Loucy (cell line): ENCODE measurements around the gene UNC45B.
A peak's percentile ranks its signal among the peaks of the same experiment; 100 is the strongest.
"Not testable (repeated sequence)": the region's sequence is repeated elsewhere in the genome, so short reads cannot be mapped to it uniquely, and the experiment has no call there.

Source experiments
- H2AFZ ChIP-seq: fragments of 200-600 bp; sonication (generic); 2 replicates; pipeline ENCODE4 v1.6.0; 2016; ENCODE audit warnings: antibody characterized with exemption, mild to moderate bottlenecking, low read length, moderate library complexity
- H3F3A ChIP-seq: fragments of 200-600 bp; 2 replicates; pipeline ENCODE4 v1.6.0; 2016; ENCODE audit warnings: antibody characterized with exemption, low read depth, mild to moderate bottlenecking
- H3K27me3 ChIP-seq: fragments of 200-600 bp; sonication (generic); 2 replicates; pipeline ENCODE4 v1.6.1; 2014; ENCODE audit warnings: low read length, mild to moderate bottlenecking; ENCODE audit not compliant: insufficient read depth, poor library complexity, severe bottlenecking
- H3K36me3 ChIP-seq: fragments of 200-600 bp; sonication (generic); 2 replicates; pipeline ENCODE4 v1.6.1; 2016; ENCODE audit warnings: low read length; ENCODE audit not compliant: insufficient read depth
- H3K4me1 ChIP-seq: fragments of 200-600 bp; sonication (generic); 2 replicates; pipeline ENCODE4 v1.5.1; 2014; ENCODE audit warnings: low read length, mild to moderate bottlenecking; ENCODE audit not compliant: insufficient read depth, poor library complexity, severe bottlenecking
- H3K4me2 ChIP-seq: fragments of 200-600 bp; sonication (generic); 2 replicates; pipeline ENCODE4 v1.6.0; 2014; ENCODE audit warnings: antibody characterized with exemption, low read length, low read depth, mild to moderate bottlenecking; ENCODE audit not compliant: poor library complexity, severe bottlenecking
- H3K4me3 ChIP-seq: fragments of 200-600 bp; sonication (generic); 2 replicates; pipeline ENCODE4 v1.5.1; 2014; ENCODE audit warnings: low read length, mild to moderate bottlenecking, mixed read lengths; ENCODE audit not compliant: poor library complexity, severe bottlenecking
- H3K79me2 ChIP-seq: fragments of 200-600 bp; sonication (generic); 2 replicates; pipeline ENCODE4 v1.6.1; 2014; ENCODE audit warnings: low read length; ENCODE audit not compliant: insufficient read depth
- H3K9ac ChIP-seq: fragments of 200-600 bp; sonication (generic); 2 replicates; pipeline ENCODE4 v1.6.0; 2014; ENCODE audit warnings: mild to moderate bottlenecking, low read depth, low read length, moderate library complexity; ENCODE audit not compliant: poor library complexity, severe bottlenecking
- H3K9me2 ChIP-seq: fragments of 200-600 bp; sonication (generic); replicated peaks from 2 replicates; pipeline ENCODE4 v1.6.1; 2016; ENCODE audit warnings: low read depth, low read length, mixed read lengths
- H3K9me3 ChIP-seq: fragments of 200-600 bp; sonication (generic); 2 replicates; pipeline ENCODE4 v1.6.1; 2014; ENCODE audit warnings: mild to moderate bottlenecking, antibody characterized with exemption, low read length, low read depth; ENCODE audit not compliant: insufficient read depth
- H4K20me1 ChIP-seq: fragments of 200-600 bp; sonication (generic); 2 replicates; pipeline ENCODE4 v1.6.0; 2014; ENCODE audit warnings: antibody characterized with exemption, low read length, mild to moderate bottlenecking; ENCODE audit not compliant: insufficient read depth, poor library complexity, severe bottlenecking
- CTCF ChIP-seq: fragments of 200-600 bp; sonication (generic); conservative IDR thresholded peaks from 2 replicates; pipeline ENCODE4 v1.5.1; 2014; ENCODE audit warnings: mild to moderate bottlenecking, antibody characterized with exemption, low read length
- EZH2phosphoT487 ChIP-seq: fragments of 200-600 bp; IDR thresholded peaks from 2 replicates; pipeline ENCODE4 v1.6.1; 2018; ENCODE audit warnings: antibody characterized with exemption, mild to moderate bottlenecking, moderate library complexity, borderline replicate concordance

Gene UNC45B

GRCh38 chr17:35169835-35170363 is 22.3 kb downstream of the UNC45B start:
- Histone ChIP-seq H3K9ac (no peak overlapping the region), H2AFZ (no peak overlapping the region), H3K4me3 (no peak overlapping the region), H3K9me2 (no peaks in the 10 kb centered on the region), H3K4me2 (no peak overlapping the region), H3K27me3 (no peaks in the 10 kb centered on the region), H4K20me1 (no peaks in the 10 kb centered on the region), H3K4me1 (no peaks in the 10 kb centered on the region), H3F3A (no peaks in the 10 kb centered on the region), H3K79me2 (no peaks in the 10 kb centered on the region), H3K36me3 (no peaks in the 10 kb centered on the region), H3K9me3 (no peaks in the 10 kb centered on the region)
- TF ChIP-seq CTCF (no peak), EZH2phosphoT487 (no peak)

GRCh38 chr17:35170968-35171771 is 23.6 kb downstream of the UNC45B start:
- H3K27me3 ChIP-seq, result peaks cover 3% of the 10 kb centered on the region
- TF ChIP-seq EZH2phosphoT487 (no peak), CTCF (peak; percentile 64)
- H2AFZ ChIP-seq, result no peak overlapping the region

GRCh38 chr17:35171834-35172233 is 24.2 kb downstream of the UNC45B start:
- peaks cover 3% of the 10 kb centered on the region for H3K27me3 ChIP-seq
- no peaks in the 10 kb centered on the region for H3K79me2 ChIP-seq
- no peak for TF ChIP-seq EZH2phosphoT487
- no peak; the same call in 1 of the 2 replicates for TF ChIP-seq CTCF
- no peaks in the 10 kb centered on the region for H3K9me3 ChIP-seq
- H3K4me3 ChIP-seq, result no peak overlapping the region
- H3K4me1 ChIP-seq, result no peaks in the 10 kb centered on the region
- no peaks in the 10 kb centered on the region for H3F3A ChIP-seq
- no peaks in the 10 kb centered on the region for H3K36me3 ChIP-seq
- no peaks in the 10 kb centered on the region for H4K20me1 ChIP-seq
- H3K9ac ChIP-seq, result no peak overlapping the region
- H2AFZ ChIP-seq, result no peak overlapping the region
- no peak overlapping the region for H3K4me2 ChIP-seq
- H3K9me2 ChIP-seq, result no peaks in the 10 kb centered on the region

More at GRCh38 chr17:35170968-35171771, 23.6 kb downstream of the UNC45B start:
- no peak overlapping the region for H3K9ac ChIP-seq
- no peak overlapping the region for H3K4me2 ChIP-seq
- H3K79me2 ChIP-seq, result no peaks in the 10 kb centered on the region
- H3F3A ChIP-seq, result no peaks in the 10 kb centered on the region
- no peaks in the 10 kb centered on the region for H3K4me1 ChIP-seq
- no peaks in the 10 kb centered on the region for H3K9me3 ChIP-seq
- H3K36me3 ChIP-seq, result no peaks in the 10 kb centered on the region
- H3K9me2 ChIP-seq, result no peaks in the 10 kb centered on the region
- H3K4me3 ChIP-seq, result no peak overlapping the region
- no peaks in the 10 kb centered on the region for H4K20me1 ChIP-seq

GRCh38 chr17:35172321-35172720 is 24.7 kb downstream of the UNC45B start:
- H3K79me2 ChIP-seq, H3K27me3 ChIP-seq, H3F3A ChIP-seq, H3K36me3 ChIP-seq, H3K4me2 ChIP-seq, H3K9me3 ChIP-seq, H2AFZ ChIP-seq, H4K20me1 ChIP-seq, H3K9ac ChIP-seq, H3K4me3 ChIP-seq, H3K4me1 ChIP-seq, H3K9me2 ChIP-seq: not testable (repeated sequence)
